Ascending aorta (tissue), 2 donors: ENCODE data around the gene TTLL9. TPM values are rescaled to one million over a fixed set of nuclear protein-coding genes. Genes with fewer than 3 reads are reported as not detected.
A peak's percentile ranks its signal among the peaks of the same experiment; 100 is the strongest.

Experiments used
- DNase-seq, 2 donors: peaks; one replicate each; pipeline ENCODE4 v3.0.0-alpha.2; 2019; ENCODE audit warnings: low spot score in 2 of 2
- H3K27ac ChIP-seq, 2 donors: fragments of 200-600 bp; sonication (generic); one replicate each; pipeline ENCODE4 v1.5.1; 2016 to 2017; ENCODE audit warnings: mild to moderate bottlenecking in 1 of 2
- H3K27me3 ChIP-seq: fragments of 200-600 bp; sonication (generic); one replicate; pipeline ENCODE4 v1.5.1; 2017
- H3K36me3 ChIP-seq, 2 donors: fragments of 200-600 bp; sonication (generic); one replicate each; pipeline ENCODE4 v1.5.1; 2016
- H3K4me1 ChIP-seq, 2 donors: fragments of 200-600 bp; sonication (generic); one replicate each; pipeline ENCODE4 v1.5.1; 2016 to 2017; ENCODE audit warnings: mild to moderate bottlenecking in 1 of 2
- H3K4me3 ChIP-seq, 2 donors: fragments of 200-600 bp; sonication (generic); one replicate each; pipeline ENCODE4 v1.5.1; 2016 to 2017; ENCODE audit warnings: mild to moderate bottlenecking in 1 of 2
- H3K9me3 ChIP-seq, 2 donors: fragments of 200-600 bp; sonication (generic); one replicate each; pipeline ENCODE4 v1.5.1; 2016
- CTCF ChIP-seq, 3 experiments: fragments of 200-600 bp in 2 of 3; fragments of 450-650 bp in 1 of 3; sonication (generic) in 2 of 3; IDR thresholded peaks; one replicate each; pipeline ENCODE4 v1.5.1; 2016 to 2019; ENCODE audit warnings: antibody characterized with exemption in 3 of 3, mild to moderate bottlenecking in 1 of 3, moderate library complexity in 1 of 3
- intact Hi-C: fragments of 100-400 bp; cut with DNase I; formaldehyde crosslinking; loops from one replicate; pipeline ENCODE4 v1.15.1; 2023
- total RNA-seq: library from RNA; depleted of rRNA; stranded (reverse); fragments of >200 nt; gene quantifications from one replicate; pipeline ENCODE4 v1.1.0, GENCODE V29; 2016

The TTLL9 gene
- total RNA-seq, 1 donor from 2014 or later: not detected

GRCh38 chr20:31849306-31849930, 21.0 kb upstream of the TTLL9 start:
- peaks cover 9% of the 10 kb centered on the region in 2 donors for H3K4me1 ChIP-seq
- DNase-seq: no peak
- TF ChIP-seq CTCF (IDR thresholded peaks at IDR 0.05): no peak
- no peaks in the 10 kb centered on the region for H3K36me3 ChIP-seq
- H3K4me3 ChIP-seq: no peak overlapping the region
- no peaks in the 10 kb centered on the region for H3K27me3 ChIP-seq
- no peak overlapping the region for H3K27ac ChIP-seq
- intact Hi-C loops: loop anchor here (10.0 kb wide), 1 partner anchor 125 kb away; the partner anchor contains the start of gene BCL2L1
- no peaks in the 10 kb centered on the region for H3K9me3 ChIP-seq

GRCh38 chr20:31851240-31851955, 19.0 kb upstream of the TTLL9 start:
- DNase-seq: no peak
- Histone ChIP-seq H3K9me3 (no peaks in the 10 kb centered on the region), H3K27me3 (no peaks in the 10 kb centered on the region), H3K27ac (no peak overlapping the region), H3K36me3 (no peaks in the 10 kb centered on the region), H3K4me3 (no peak overlapping the region), H3K4me1 (peaks cover 1% of the 10 kb centered on the region in 2 donors)
- TF ChIP-seq CTCF (IDR thresholded peaks at IDR 0.05): no peak
- intact Hi-C loops: loop anchor here (10.0 kb wide), 1 partner anchor 183 kb away; no protein-coding TSS in a partner anchor

- DNase-seq: no peak
- H3K36me3 ChIP-seq: no peaks in the 10 kb centered on the region
- no peaks in the 10 kb centered on the region for H3K27me3 ChIP-seq
Observed at GRCh38 chr20:31853481-31853880, 17.0 kb upstream of the TTLL9 start.

GRCh38 chr20:31856516-31856915, 13.9 kb upstream of the TTLL9 start:
- intact Hi-C loops: loop anchor here (10.0 kb wide), 1 partner anchor 178 kb away; no protein-coding TSS in a partner anchor
- DNase-seq: no peak
- Histone ChIP-seq H3K9me3 (no peaks in the 10 kb centered on the region), H3K36me3 (no peaks in the 10 kb centered on the region), H3K4me3 (no peak overlapping the region), H3K4me1 (peaks cover 9 to 10% of the 10 kb centered on the region in 2 donors), H3K27ac (no peak overlapping the region), H3K27me3 (no peaks in the 10 kb centered on the region)
- TF ChIP-seq CTCF (IDR thresholded peaks at IDR 0.05): no peak

More at GRCh38 chr20:31853481-31853880, 17.0 kb upstream of the TTLL9 start:
- Histone ChIP-seq H3K4me3 (no peak overlapping the region), H3K27ac (no peak overlapping the region), H3K9me3 (no peaks in the 10 kb centered on the region), H3K4me1 (no peaks in the 10 kb centered on the region)
- intact Hi-C loops: loop anchor here (10.0 kb wide), 1 partner anchor 181 kb away; no protein-coding TSS in a partner anchor
- TF ChIP-seq CTCF (IDR thresholded peaks at IDR 0.05): no peak

- intact Hi-C loops: loop anchor here (10.0 kb wide), 1 partner anchor 177 kb away; no protein-coding TSS in a partner anchor
- Histone ChIP-seq H3K27me3 (no peaks in the 10 kb centered on the region), H3K36me3 (no peaks in the 10 kb centered on the region), H3K4me3 (no peak overlapping the region), H3K27ac (no peak overlapping the region), H3K4me1 (peaks cover 9 to 10% of the 10 kb centered on the region in 2 donors), H3K9me3 (no peaks in the 10 kb centered on the region)
- TF ChIP-seq CTCF (IDR thresholded peaks at IDR 0.05): no peak
- peak in 1 of 2 donors; percentile 34 for DNase-seq
Observed at GRCh38 chr20:31857861-31858759, 12.3 kb upstream of the TTLL9 start.
